SU-DHL-6 (cell line): ENCODE data around the gene CHST6.

Experiments used
- H2AFZ ChIP-seq: fragments of 200-600 bp; sonication (generic); 2 replicates; pipeline ENCODE4 v1.6.1; 2014; ENCODE audit warnings: low read depth, mild to moderate bottlenecking, moderate library complexity, mixed read lengths, antibody characterized with exemption, low read length; ENCODE audit not compliant: severe bottlenecking
- H3F3A ChIP-seq: fragments of 200-600 bp; shearing (Covaris generic); 2 replicates; pipeline ENCODE4 v1.6.0; 2016; ENCODE audit warnings: antibody characterized with exemption, mild to moderate bottlenecking; ENCODE audit not compliant: insufficient read depth
- H3K27ac ChIP-seq: fragments of 200-600 bp; sonication (generic); 2 replicates; pipeline ENCODE4 v1.5.1; 2016; ENCODE audit warnings: low read depth, mild to moderate bottlenecking, low read length, moderate library complexity, mixed read lengths
- H3K27me3 ChIP-seq: fragments of 200-600 bp; sonication (generic), shearing (Covaris generic); 2 replicates; pipeline ENCODE4 v1.6.0; 2014; ENCODE audit warnings: mild to moderate bottlenecking, low read length
- H3K36me3 ChIP-seq: fragments of 200-600 bp; sonication (generic); 2 replicates; pipeline ENCODE4 v1.6.1; 2014; ENCODE audit warnings: mild to moderate bottlenecking, low read length, mixed read lengths
- H3K4me2 ChIP-seq: fragments of 300-600, 200-600 bp; shearing (Covaris generic), sonication (generic); 2 replicates; pipeline ENCODE4 v1.6.0; 2014; ENCODE audit warnings: low read length, low read depth, mild to moderate bottlenecking; ENCODE audit not compliant: poor library complexity, severe bottlenecking
- H3K4me3 ChIP-seq: fragments of 200-600 bp; sonication (generic); 2 replicates; pipeline ENCODE4 v1.5.1; 2014; ENCODE audit warnings: antibody characterized with exemption, low read length, mild to moderate bottlenecking, mixed read lengths; ENCODE audit not compliant: insufficient read depth, poor library complexity, severe bottlenecking
- H3K79me2 ChIP-seq: fragments of 200-600 bp; sonication (generic); 2 replicates; pipeline ENCODE4 v1.6.1; 2014; ENCODE audit warnings: mild to moderate bottlenecking, low read length, moderate library complexity; ENCODE audit not compliant: insufficient read depth
- H3K9ac ChIP-seq: fragments of 200-600 bp; sonication (generic); 2 replicates; pipeline ENCODE4 v1.7.0; 2014; ENCODE audit warnings: mild to moderate bottlenecking, low read length
- H3K9me2 ChIP-seq: fragments of 200-600 bp; sonication (generic); replicated peaks from 2 replicates; pipeline ENCODE4 v1.6.1; 2014; ENCODE audit warnings: low read length; ENCODE audit not compliant: insufficient read depth
- H3K9me3 ChIP-seq: fragments of 200-600 bp; sonication (generic); 2 replicates; pipeline ENCODE4 v1.6.1; 2014; ENCODE audit warnings: low read length, mixed read lengths; ENCODE audit not compliant: insufficient read depth
- H4K20me1 ChIP-seq: fragments of 200-600 bp; sonication (generic); 2 replicates; pipeline ENCODE4 v1.6.1; 2014; ENCODE audit warnings: low read depth, mild to moderate bottlenecking, antibody characterized with exemption, low read length, moderate library complexity, mixed read lengths
- CTCF ChIP-seq: fragments of 200-600 bp; sonication (generic); IDR thresholded peaks from one replicate; pipeline ENCODE4 v1.5.1; 2017; ENCODE audit warnings: antibody characterized with exemption, mild to moderate bottlenecking, low read length, moderate library complexity; ENCODE audit not compliant: insufficient read depth, poor library complexity, severe bottlenecking
- EZH2phosphoT487 ChIP-seq: fragments of 200-600 bp; sonication (generic), shearing (Covaris generic); conservative IDR thresholded peaks from 2 replicates; pipeline ENCODE4 v1.6.1; 2018; ENCODE audit warnings: mild to moderate bottlenecking, antibody characterized with exemption, low read length, moderate library complexity, mixed read lengths

The CHST6 gene

GRCh38 chr16:75529056-75529905 lies 34.0 kb upstream of the CHST6 start:
- Histone ChIP-seq H4K20me1 (no peaks in the 10 kb centered on the region), H3F3A (no peaks in the 10 kb centered on the region), H3K4me2 (no peak overlapping the region), H3K27me3 (no peaks in the 10 kb centered on the region), H2AFZ (no peak overlapping the region), H3K9me3 (no peaks in the 10 kb centered on the region), H3K9me2 (no peaks in the 10 kb centered on the region), H3K79me2 (no peaks in the 10 kb centered on the region), H3K9ac (no peak overlapping the region), H3K27ac (no peak overlapping the region), H3K36me3 (no peaks in the 10 kb centered on the region), H3K4me3 (no peak overlapping the region)
- no peak for TF ChIP-seq CTCF
- no peak for TF ChIP-seq EZH2phosphoT487

GRCh38 chr16:75527825-75528299 lies 32.6 kb upstream of the CHST6 start:
- no peak overlapping the region for H3K27ac ChIP-seq
- no peaks in the 10 kb centered on the region for H3K79me2 ChIP-seq
- TF ChIP-seq CTCF: no peak
- no peak for TF ChIP-seq EZH2phosphoT487
- no peaks in the 10 kb centered on the region for H3K27me3 ChIP-seq
- no peak overlapping the region for H2AFZ ChIP-seq
- no peaks in the 10 kb centered on the region for H3F3A ChIP-seq
- H3K4me3 ChIP-seq: no peak overlapping the region
- H3K36me3 ChIP-seq: no peaks in the 10 kb centered on the region
- no peaks in the 10 kb centered on the region for H3K9me3 ChIP-seq
- no peaks in the 10 kb centered on the region for H4K20me1 ChIP-seq
- no peak overlapping the region for H3K9ac ChIP-seq
- no peak overlapping the region for H3K4me2 ChIP-seq
- no peaks in the 10 kb centered on the region for H3K9me2 ChIP-seq

GRCh38 chr16:75526032-75526790 lies 31.0 kb upstream of the CHST6 start:
- Histone ChIP-seq H3F3A (no peaks in the 10 kb centered on the region), H3K27ac (no peak overlapping the region), H3K9me3 (no peaks in the 10 kb centered on the region), H3K9me2 (no peaks in the 10 kb centered on the region), H3K79me2 (no peaks in the 10 kb centered on the region), H3K4me2 (no peak overlapping the region), H3K4me3 (no peak overlapping the region), H2AFZ (no peak overlapping the region), H4K20me1 (no peaks in the 10 kb centered on the region), H3K36me3 (no peaks in the 10 kb centered on the region), H3K9ac (no peak overlapping the region), H3K27me3 (no peaks in the 10 kb centered on the region)
- no peak for TF ChIP-seq CTCF
- TF ChIP-seq EZH2phosphoT487: no peak
